GM12873 (cell line): ENCODE data around the gene TMEM198.

Source experiments
- TF ChIP-seq, protein P1 (sequence below): IDR thresholded peaks from 2 replicates; pipeline ENCODE4 v1.5.1; 2012; ENCODE audit warnings: low read depth, mild to moderate bottlenecking, moderate library complexity, low read length, control low read depth; ENCODE audit not compliant: insufficient read depth; ENCODE audit errors: missing control alignments

The TMEM198 gene

GRCh38 chr2:219515874-219516629 lies 27.8 kb upstream of the TMEM198 start:
- TF ChIP-seq, protein P1, sequence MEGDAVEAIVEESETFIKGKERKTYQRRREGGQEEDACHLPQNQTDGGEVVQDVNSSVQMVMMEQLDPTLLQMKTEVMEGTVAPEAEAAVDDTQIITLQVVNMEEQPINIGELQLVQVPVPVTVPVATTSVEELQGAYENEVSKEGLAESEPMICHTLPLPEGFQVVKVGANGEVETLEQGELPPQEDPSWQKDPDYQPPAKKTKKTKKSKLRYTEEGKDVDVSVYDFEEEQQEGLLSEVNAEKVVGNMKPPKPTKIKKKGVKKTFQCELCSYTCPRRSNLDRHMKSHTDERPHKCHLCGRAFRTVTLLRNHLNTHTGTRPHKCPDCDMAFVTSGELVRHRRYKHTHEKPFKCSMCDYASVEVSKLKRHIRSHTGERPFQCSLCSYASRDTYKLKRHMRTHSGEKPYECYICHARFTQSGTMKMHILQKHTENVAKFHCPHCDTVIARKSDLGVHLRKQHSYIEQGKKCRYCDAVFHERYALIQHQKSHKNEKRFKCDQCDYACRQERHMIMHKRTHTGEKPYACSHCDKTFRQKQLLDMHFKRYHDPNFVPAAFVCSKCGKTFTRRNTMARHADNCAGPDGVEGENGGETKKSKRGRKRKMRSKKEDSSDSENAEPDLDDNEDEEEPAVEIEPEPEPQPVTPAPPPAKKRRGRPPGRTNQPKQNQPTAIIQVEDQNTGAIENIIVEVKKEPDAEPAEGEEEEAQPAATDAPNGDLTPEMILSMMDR, result no peak

- TF ChIP-seq, protein P1, result no peak
These were observed 26.9 kb upstream of the TMEM198 start for GRCh38 chr2:219516888-219517287.

- TF ChIP-seq, protein P1, result no peak
These were observed 25.7 kb upstream of the TMEM198 start for GRCh38 chr2:219517954-219518778.

- TF ChIP-seq, protein P1, result no peak
These were observed 24.3 kb upstream of the TMEM198 start for GRCh38 chr2:219519526-219519916.

GRCh38 chr2:219520079-219520478 lies 23.7 kb upstream of the TMEM198 start:
- TF ChIP-seq, protein P1, result no peak

DNA sequence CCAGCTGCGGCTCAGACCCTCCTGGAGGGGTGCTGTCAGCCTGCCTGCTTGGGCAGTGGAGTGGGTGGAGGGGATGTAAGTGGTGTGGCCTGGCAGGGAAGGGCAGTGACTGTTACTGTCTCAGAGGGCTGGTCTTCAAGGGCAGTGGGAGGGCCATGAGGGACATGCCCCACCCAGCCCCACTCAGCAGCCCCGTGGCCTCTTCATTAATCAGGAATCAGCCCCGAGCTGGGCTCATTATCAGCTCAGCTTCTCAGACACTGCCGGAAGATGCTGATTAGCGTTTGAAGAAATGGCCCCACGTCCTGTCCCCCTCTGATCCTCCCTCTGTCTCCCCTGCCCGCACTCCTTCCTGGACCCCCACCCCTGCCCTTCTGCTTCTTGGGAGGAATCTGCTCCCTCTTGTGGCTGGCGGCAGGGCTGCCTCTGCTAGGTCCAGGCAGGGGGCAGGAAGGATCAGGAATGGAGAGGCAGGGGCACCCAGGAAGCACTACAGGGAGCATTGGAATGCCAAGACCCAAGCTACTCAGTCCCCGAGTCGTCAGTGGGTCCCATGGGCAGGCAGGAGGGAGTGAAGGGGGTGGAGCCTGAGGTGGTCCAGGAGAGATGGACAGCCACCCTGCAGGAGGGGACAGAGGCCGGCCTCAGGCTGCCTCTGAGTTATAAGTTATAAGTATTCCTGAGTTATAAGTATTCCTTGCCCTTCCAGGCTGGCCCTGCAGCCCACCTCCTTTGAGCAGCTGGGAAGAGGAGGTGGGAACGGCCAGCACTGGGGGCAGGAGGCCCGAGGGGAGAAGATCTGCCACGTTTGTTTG lies 22.6 kb upstream of the TMEM198 start:
- TF ChIP-seq, protein P1, result peak; percentile 30
